Vagina (tissue), 2 donors: Measurements from ENCODE around the gene ZNF700.

Source experiments
- POLR2A ChIP-seq, 2 donors: fragments of 450-650 bp; IDR thresholded peaks; one replicate each; pipeline ENCODE4 v1.6.1; 2017; ENCODE audit warnings: antibody characterized with exemption in 2 of 2, mild to moderate bottlenecking in 2 of 2, moderate library complexity in 2 of 2
- TF ChIP-seq, protein P1 (sequence below), 3 experiments: fragments of 450-650 bp in 2 of 3; fragments of 200-600 bp in 1 of 3; sonication (generic) in 1 of 3; IDR thresholded peaks; one replicate each; pipeline ENCODE4 v1.5.1; 2017 to 2019; ENCODE audit warnings: antibody characterized with exemption in 3 of 3, mild to moderate bottlenecking in 2 of 3, moderate library complexity in 2 of 3

- TF ChIP-seq, protein P1, sequence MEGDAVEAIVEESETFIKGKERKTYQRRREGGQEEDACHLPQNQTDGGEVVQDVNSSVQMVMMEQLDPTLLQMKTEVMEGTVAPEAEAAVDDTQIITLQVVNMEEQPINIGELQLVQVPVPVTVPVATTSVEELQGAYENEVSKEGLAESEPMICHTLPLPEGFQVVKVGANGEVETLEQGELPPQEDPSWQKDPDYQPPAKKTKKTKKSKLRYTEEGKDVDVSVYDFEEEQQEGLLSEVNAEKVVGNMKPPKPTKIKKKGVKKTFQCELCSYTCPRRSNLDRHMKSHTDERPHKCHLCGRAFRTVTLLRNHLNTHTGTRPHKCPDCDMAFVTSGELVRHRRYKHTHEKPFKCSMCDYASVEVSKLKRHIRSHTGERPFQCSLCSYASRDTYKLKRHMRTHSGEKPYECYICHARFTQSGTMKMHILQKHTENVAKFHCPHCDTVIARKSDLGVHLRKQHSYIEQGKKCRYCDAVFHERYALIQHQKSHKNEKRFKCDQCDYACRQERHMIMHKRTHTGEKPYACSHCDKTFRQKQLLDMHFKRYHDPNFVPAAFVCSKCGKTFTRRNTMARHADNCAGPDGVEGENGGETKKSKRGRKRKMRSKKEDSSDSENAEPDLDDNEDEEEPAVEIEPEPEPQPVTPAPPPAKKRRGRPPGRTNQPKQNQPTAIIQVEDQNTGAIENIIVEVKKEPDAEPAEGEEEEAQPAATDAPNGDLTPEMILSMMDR (IDR thresholded peaks at IDR 0.05), result no peak
- no peak for TF ChIP-seq POLR2A (IDR thresholded peaks at IDR 0.05)
Observed at GRCh38 chr19:11921852-11922495, 2.9 kb upstream of the ZNF700 start.
